Measurements from ENCODE around the gene NAMPT. TPM values are rescaled to one million over a fixed set of nuclear protein-coding genes. Genes with fewer than 3 reads are reported as not detected.

Gene NAMPT
- total and polyA plus RNA-seq, 9 of the 15 experiments (the other 6 are each of a cell fraction or from before 2014, with no cell fraction given): 41.1 to 160 (median 106) TPM

DNA sequence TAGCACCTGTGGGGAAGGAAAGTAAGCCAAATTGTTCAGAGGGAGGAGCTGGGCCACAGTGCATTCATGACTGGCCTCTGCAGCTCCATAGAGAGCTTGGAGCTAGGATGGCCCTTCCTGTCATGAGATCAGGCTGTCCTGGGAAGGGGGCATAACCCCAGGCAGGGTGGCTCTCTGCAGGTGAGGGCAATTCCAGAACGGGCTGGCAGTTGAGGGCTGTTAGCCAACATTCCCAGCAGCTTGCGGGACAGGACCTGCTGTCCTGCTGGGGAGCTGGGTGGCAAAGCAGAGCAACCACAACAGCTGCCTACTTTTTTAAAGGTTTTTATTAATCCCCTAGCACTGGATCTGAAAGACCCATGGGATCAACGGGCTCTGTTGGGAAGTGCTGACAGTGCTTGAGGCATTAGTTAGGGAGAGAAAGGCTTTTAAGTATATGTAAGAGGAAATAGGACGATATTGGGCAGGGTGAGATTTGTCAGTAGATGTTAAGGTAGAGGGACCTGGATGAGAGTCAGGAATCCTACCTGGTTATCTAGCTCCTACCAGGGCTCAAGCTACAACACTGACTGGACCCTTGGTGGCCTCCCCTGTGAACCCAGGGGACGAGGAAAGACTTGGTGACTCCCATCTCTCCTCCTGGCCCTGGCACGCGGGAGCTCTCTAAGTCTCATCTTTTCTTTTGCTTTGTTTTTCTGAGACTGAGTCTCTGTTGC is 77.8 kb downstream of the NAMPT start:
- no peaks in the 10 kb centered on the region for H4K20me1 ChIP-seq (replicated peaks; ENCODE audit: control insufficient read depth, insufficient read depth, low read length)
- H3K4me2 ChIP-seq (ENCODE audit: insufficient read depth, low read length): no peak overlapping the region
- H3K79me2 ChIP-seq (ENCODE audit: control insufficient read depth, insufficient read depth, low read length): no peaks in the 10 kb centered on the region
- no peak overlapping the region for H3K4me3 ChIP-seq
- BruUV-seq (replicated peaks): no TSS peak
- no peaks in the 10 kb centered on the region; a peak in 2 of 5 replicates for H3K4me1 ChIP-seq (replicated peaks in 1 of 2; ENCODE audit: control insufficient read depth in 2 of 2, insufficient read depth in 2 of 2, low read length in 2 of 2)
- in situ Hi-C loops (cut with MboI) (no loop called here), intact Hi-C loops (cut with micrococcal nuclease) (no loop called here)
- ChIA-PET POLR2A (interaction anchor here (0.7 to 1.2 kb wide), 4 partner anchors 9 to 472 kb away, joined by 3 to 8 read pairs (median 3); no protein-coding TSS in a partner anchor), CTCF (ENCODE audit: low intra/inter-chr PET ratio) (no interaction called here)
- no peak for TF ChIP-seq XRCC4 (IDR thresholded peaks at IDR 0.05; ENCODE audit: extremely low read depth, insufficient read depth, insufficient read length)
- no peak for TF ChIP-seq ZNF76 (CRISPR knock-in tag; IDR thresholded peaks at IDR 0.05; ENCODE audit: borderline replicate concordance)
- TF ChIP-seq NONO (IDR thresholded peaks at IDR 0.05; ENCODE audit: low read depth in 2 of 2, low read length in 1 of 2): no peak
- no peak overlapping the region for H3K9ac ChIP-seq (ENCODE audit: insufficient read depth in 1 of 2, low read depth in 2 of 2, low read length in 2 of 2)
- WGBS (ENCODE audit: insufficient coverage, low coverage, missing lambda C conversion rate): 45% methylated on average over 7 of the region's 7 CpGs
- H3K27ac ChIP-seq (ENCODE audit: extremely low read depth, low read depth, low read length): no peak overlapping the region
- H3K27me3 ChIP-seq (ENCODE audit: control insufficient read depth in 2 of 2, insufficient read depth in 2 of 2, low read length in 2 of 2): no peaks in the 10 kb centered on the region
- ATAC-seq (no peak), FAIRE-seq (no peak), DNase-seq (ENCODE audit: extremely low read depth in 1 of 4, low spot score in 3 of 4) (no peak)
- H3K36me3 ChIP-seq (ENCODE audit: control insufficient read depth, insufficient read depth, low read length): no peaks in the 10 kb centered on the region
- no peaks in the 10 kb centered on the region; the same call in 1 of the 2 replicates for H3K9me3 ChIP-seq (replicated peaks; ENCODE audit: control insufficient read depth, insufficient read depth, low read depth, low read length)
- H2AFZ ChIP-seq (ENCODE audit: low read depth, low read length): no peak overlapping the region
- H3K9me1 ChIP-seq (ENCODE audit: control insufficient read depth, insufficient read depth, low read length): no peaks in the 10 kb centered on the region

GRCh38 chr7:106205621-106206222 is 79.1 kb downstream of the NAMPT start:
- no peak overlapping the region; a peak in 1 of 4 replicates for H3K9ac ChIP-seq (ENCODE audit: insufficient read depth in 1 of 2, low read depth in 2 of 2, low read length in 2 of 2)
- H3K79me2 ChIP-seq (ENCODE audit: control insufficient read depth, insufficient read depth, low read length): no peaks in the 10 kb centered on the region
- FAIRE-seq (no peak), DNase-seq (ENCODE audit: extremely low read depth in 1 of 4, low spot score in 3 of 4) (peak in 1 of 4 experiments; percentile 34), ATAC-seq (peak; percentile 47; the same call in 1 of the 3 replicates)
- no peaks in the 10 kb centered on the region for H3K9me1 ChIP-seq (ENCODE audit: control insufficient read depth, insufficient read depth, low read length)
- H3K9me3 ChIP-seq (replicated peaks; ENCODE audit: control insufficient read depth, insufficient read depth, low read depth, low read length): no peaks in the 10 kb centered on the region; the same call in 1 of the 2 replicates
- in situ Hi-C loops (cut with MboI): no loop called here
- intact Hi-C loops (cut with micrococcal nuclease): no loop called here
- H4K20me1 ChIP-seq (replicated peaks; ENCODE audit: control insufficient read depth, insufficient read depth, low read length): no peaks in the 10 kb centered on the region
- peaks cover 0 to 3% of the 10 kb centered on the region in 2 experiments; a peak in 2 of 5 replicates for H3K4me1 ChIP-seq (replicated peaks in 1 of 2; ENCODE audit: control insufficient read depth in 2 of 2, insufficient read depth in 2 of 2, low read length in 2 of 2)
- peak overlapping the region; percentile 73 for H2AFZ ChIP-seq (ENCODE audit: low read depth, low read length)
- no peak overlapping the region for H3K27ac ChIP-seq (ENCODE audit: extremely low read depth, low read depth, low read length)
- no peak overlapping the region for H3K4me3 ChIP-seq
- POLR2A ChIA-PET: interaction anchor here (0.6 to 0.9 kb wide), 4 partner anchors 9 to 588 kb away, joined by 3 read pairs; no protein-coding TSS in a partner anchor
- no peak overlapping the region for H3K4me2 ChIP-seq (ENCODE audit: insufficient read depth, low read length)
- no peaks in the 10 kb centered on the region for H3K27me3 ChIP-seq (ENCODE audit: control insufficient read depth in 2 of 2, insufficient read depth in 2 of 2, low read length in 2 of 2)
- BruUV-seq (replicated peaks): no TSS peak
- H3K36me3 ChIP-seq (ENCODE audit: control insufficient read depth, insufficient read depth, low read length): no peaks in the 10 kb centered on the region
- 11% methylated on average over 3 of the region's 3 CpGs for WGBS (ENCODE audit: insufficient coverage, low coverage, missing lambda C conversion rate)
- CTCF ChIA-PET (ENCODE audit: low intra/inter-chr PET ratio): no interaction called here
- no peak for TF ChIP-seq NR3C1 (CRISPR knock-in tag; IDR thresholded peaks at IDR 0.05)
- TF ChIP-seq, protein P1, sequence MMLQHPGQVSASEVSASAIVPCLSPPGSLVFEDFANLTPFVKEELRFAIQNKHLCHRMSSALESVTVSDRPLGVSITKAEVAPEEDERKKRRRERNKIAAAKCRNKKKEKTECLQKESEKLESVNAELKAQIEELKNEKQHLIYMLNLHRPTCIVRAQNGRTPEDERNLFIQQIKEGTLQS (IDR thresholded peaks at IDR 0.05): peak; percentile 81
- TF ChIP-seq, protein P1 (CRISPR knock-in tag; conservative IDR thresholded peaks at IDR 0.05): no peak
- no peak for TF ChIP-seq RB1 (IDR thresholded peaks at IDR 0.05; ENCODE audit: low read depth)
- no peak for TF ChIP-seq RBM17 (IDR thresholded peaks at IDR 0.05; ENCODE audit: borderline replicate concordance, low read depth, low read length)
- TF ChIP-seq THAP7 (CRISPR knock-in tag; IDR thresholded peaks at IDR 0.05): no peak

Data from K562 (cell line).